ENCODE measurements around the gene PPP2R2C.

DNA sequence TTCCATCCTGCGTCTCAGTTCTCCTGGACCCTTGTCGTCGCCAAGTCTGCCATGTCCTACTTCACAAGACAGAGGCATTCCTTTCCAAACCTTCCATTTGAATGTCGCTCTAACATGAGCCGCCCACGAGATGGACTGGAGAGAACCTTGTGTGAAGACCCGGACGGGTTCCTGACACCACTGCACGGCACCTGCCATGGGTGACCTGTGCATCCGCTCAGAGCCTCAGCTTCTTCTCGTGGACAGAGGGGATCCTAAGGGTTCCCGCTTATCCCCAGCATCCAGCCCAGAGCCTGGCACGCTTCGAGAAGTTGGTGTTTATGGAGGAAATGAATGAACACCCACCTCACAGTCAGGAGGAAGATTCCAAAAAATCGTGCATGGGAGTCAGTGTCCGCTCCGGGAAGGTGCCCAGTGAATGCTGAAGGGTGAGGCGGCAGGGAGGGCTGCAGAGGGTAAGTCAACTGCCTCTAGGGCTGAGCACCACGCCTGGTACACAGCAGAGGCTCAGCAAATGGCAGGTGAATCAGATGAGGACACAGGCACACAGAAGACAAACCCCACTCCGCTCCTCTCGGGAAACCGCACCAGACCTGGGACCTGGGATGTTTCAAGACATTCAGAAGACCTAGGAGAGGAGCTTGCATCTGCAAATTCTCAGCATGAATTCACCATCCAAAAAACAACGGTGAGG, 150.2 kb downstream of the PPP2R2C start:
- no peak for TF ChIP-seq POLR2A (IDR thresholded peaks at IDR 0.05)
- no peak for TF ChIP-seq CTCF (IDR thresholded peaks at IDR 0.05)
- TF ChIP-seq EP300 (IDR thresholded peaks at IDR 0.05), result no peak
- TF ChIP-seq POLR2AphosphoS5 (IDR thresholded peaks at IDR 0.05), result no peak
